GM12801 (cell line): ENCODE results near the gene SIX4.

Experiments used
- CTCF ChIP-seq: IDR thresholded peaks from one replicate; pipeline ENCODE4 v1.5.1; 2011; ENCODE audit warnings: control low read depth; ENCODE audit not compliant: insufficient read length; ENCODE audit errors: extremely low read depth

Gene SIX4

GRCh38 chr14:60723907-60724618 is at the start of gene SIX4:
Gene SIX4, minus strand, starts transcription at chr14:60724351. Its CDS starts 277 bp downstream, at chr14:60724074.
- TF ChIP-seq CTCF: no peak

- TF ChIP-seq CTCF: no peak
These were observed 49.4 kb upstream of the SIX4 start for GRCh38 chr14:60773558-60773957.

GRCh38 chr14:60771117-60771516 is 47.0 kb upstream of the SIX4 start:
- TF ChIP-seq CTCF: no peak

GRCh38 chr14:60768602-60769001 is 44.5 kb upstream of the SIX4 start:
- TF ChIP-seq CTCF: no peak

- no peak for TF ChIP-seq CTCF
These were observed 36.7 kb upstream of the SIX4 start for GRCh38 chr14:60760644-60761364.

- no peak for TF ChIP-seq CTCF
These were observed 36.1 kb upstream of the SIX4 start for GRCh38 chr14:60760209-60760608.

GRCh38 chr14:60758885-60759284 is 34.7 kb upstream of the SIX4 start:
- no peak for TF ChIP-seq CTCF
